Activated CD8-positive, alpha-beta memory T cell treated with anti-CD3 and anti-CD28 coated beads, Interleukin-2, amount 50 U/mL, for 1 hour (primary cell): Measurements from ENCODE around the gene RBM14.
A peak's percentile ranks its signal among the peaks of the same experiment; 100 is the strongest.
"Not testable (repeated sequence)": the region's sequence is repeated elsewhere in the genome, so short reads cannot be mapped to it uniquely, and the experiment has no call there.

Experiments used
- DNase-seq: peaks from one replicate; pipeline ENCODE4 v3.0.0-alpha.2; 2020; ENCODE audit errors: extremely low read depth

The RBM14 gene

GRCh38 chr11:66631883-66632282 lies 15.5 kb downstream of the RBM14 start:
- DNase-seq, result no peak

GRCh38 chr11:66632952-66633351 lies 16.5 kb downstream of the RBM14 start:
- no peak for DNase-seq

- DNase-seq, result no peak
These were observed 20.0 kb downstream of the RBM14 start for GRCh38 chr11:66636411-66636810.

- no peak for DNase-seq
These were observed 21.2 kb downstream of the RBM14 start for GRCh38 chr11:66637557-66638176.

GRCh38 chr11:66638177-66639065 lies 22.0 kb downstream of the RBM14 start, which contains the start of gene RBM4:
RBM4 (plus strand) TSS chr11:66638703; CDS start chr11:66639712, 1,009 bp downstream.
- DNase-seq, result peak; percentile 96

GRCh38 chr11:66639066-66639813 lies 22.8 kb downstream of the RBM14 start:
- DNase-seq, result no peak

GRCh38 chr11:66639814-66640340 lies 23.4 kb downstream of the RBM14 start:
- not testable (repeated sequence) for DNase-seq

GRCh38 chr11:66641834-66642233 lies 25.4 kb downstream of the RBM14 start:
- DNase-seq, result no peak

GRCh38 chr11:66643745-66644437 lies 27.5 kb downstream of the RBM14 start:
- no peak for DNase-seq

GRCh38 chr11:66646828-66647227 lies 30.4 kb downstream of the RBM14 start:
- no peak for DNase-seq

- DNase-seq, result no peak
These were observed 33.5 kb downstream of the RBM14 start for GRCh38 chr11:66649903-66650302.

- DNase-seq, result no peak
These were observed 34.6 kb downstream of the RBM14 start for GRCh38 chr11:66651016-66651415.

GRCh38 chr11:66652651-66653050 lies 36.2 kb downstream of the RBM14 start:
- DNase-seq, result no peak

- DNase-seq, result no peak
These were observed 36.7 kb downstream of the RBM14 start for GRCh38 chr11:66653123-66653522.

- no peak for DNase-seq
These were observed 43.3 kb downstream of the RBM14 start for GRCh38 chr11:66659763-66660162.

- no peak for DNase-seq
These were observed 47.4 kb downstream of the RBM14 start for GRCh38 chr11:66663741-66664296.

- no peak for DNase-seq
These were observed 48.9 kb downstream of the RBM14 start for GRCh38 chr11:66665369-66665768.

- DNase-seq, result no peak
These were observed 54.4 kb downstream of the RBM14 start for GRCh38 chr11:66670816-66671215.

GRCh38 chr11:66674964-66675602 lies 58.7 kb downstream of the RBM14 start:
- DNase-seq, result no peak

GRCh38 chr11:66676282-66676919 lies 60.0 kb downstream of the RBM14 start:
- DNase-seq, result no peak
